Astrocyte (in vitro differentiated cells and primary cell): Measurements from ENCODE around the gene PDCD10. TPM values are rescaled to one million over a fixed set of nuclear protein-coding genes. Genes with fewer than 3 reads are reported as not detected.

ENCODE experiments used
- DNase-seq: peaks from one replicate; pipeline ENCODE4 v3.0.0-alpha.2; 2010; ENCODE audit warnings: low read depth
- FAIRE-seq: peaks from 2 replicates; lab custom pipeline; 2011; peaks lifted over from hg19 to GRCh38; lab: Jason Lieb, UNC
- H2AFZ ChIP-seq: 2 replicates; pipeline ENCODE4 v1.6.0; 2012; ENCODE audit warnings: low read depth, low read length, inconsistent platforms
- H3K27ac ChIP-seq: 2 replicates; pipeline ENCODE4 v1.5.1; 2011; ENCODE audit warnings: low read depth, low read length, inconsistent platforms
- H3K27me3 ChIP-seq: 2 replicates; pipeline ENCODE4 v1.6.0; 2011; ENCODE audit warnings: low read length, inconsistent platforms; ENCODE audit not compliant: insufficient read depth
- H3K36me3 ChIP-seq: 2 replicates; pipeline ENCODE4 v1.5.1; 2011; ENCODE audit warnings: low read length, inconsistent platforms; ENCODE audit not compliant: insufficient read depth
- H3K4me1 ChIP-seq: 2 replicates; pipeline ENCODE4 v1.5.1; 2011; ENCODE audit warnings: low read length, inconsistent platforms; ENCODE audit not compliant: insufficient read depth
- H3K4me2 ChIP-seq: 2 replicates; pipeline ENCODE4 v1.6.0; 2012; ENCODE audit warnings: low read length, inconsistent platforms
- H3K4me3 ChIP-seq: 2 replicates; pipeline ENCODE4 v1.5.1; 2011; ENCODE audit warnings: low read depth, mild to moderate bottlenecking, low read length, inconsistent platforms; ENCODE audit not compliant: insufficient read depth
- H3K79me2 ChIP-seq: 2 replicates; pipeline ENCODE4 v1.6.0; 2012; ENCODE audit warnings: mild to moderate bottlenecking, low read length, inconsistent platforms; ENCODE audit not compliant: insufficient read depth
- H3K9ac ChIP-seq: 2 replicates; pipeline ENCODE4 v1.6.0; 2012; ENCODE audit warnings: mild to moderate bottlenecking, low read length, inconsistent platforms
- H3K9me3 ChIP-seq: 2 replicates; pipeline ENCODE4 v1.5.1; 2012; ENCODE audit warnings: low read depth, mild to moderate bottlenecking, low read length, inconsistent platforms; ENCODE audit not compliant: insufficient read depth
- H4K20me1 ChIP-seq: 2 replicates; pipeline ENCODE4 v1.6.0; 2012; ENCODE audit warnings: low read length, inconsistent platforms; ENCODE audit not compliant: insufficient read depth
- H3K27ac Mint-ChIP-seq: one replicate; pipeline ENCODE4 v1.8.0; 2021; ENCODE audit warnings: mild to moderate bottlenecking, mixed read lengths; ENCODE audit not compliant: unreplicated experiment
- H3K27me3 Mint-ChIP-seq: one replicate; pipeline ENCODE4 v1.8.0; 2021; ENCODE audit warnings: low read depth, mixed read lengths; ENCODE audit not compliant: unreplicated experiment
- H3K36me3 Mint-ChIP-seq: one replicate; pipeline ENCODE4 v1.8.0; 2021; ENCODE audit warnings: low read depth, mixed read lengths; ENCODE audit not compliant: unreplicated experiment
- H3K4me1 Mint-ChIP-seq: one replicate; pipeline ENCODE4 v1.8.0; 2021; ENCODE audit warnings: low read depth, mixed read lengths; ENCODE audit not compliant: unreplicated experiment
- H3K4me3 Mint-ChIP-seq: one replicate; pipeline ENCODE4 v1.8.0; 2021; ENCODE audit warnings: mild to moderate bottlenecking, moderate library complexity, mixed read lengths; ENCODE audit not compliant: unreplicated experiment
- H3K9me3 Mint-ChIP-seq: one replicate; pipeline ENCODE4 v1.8.0; 2021; ENCODE audit warnings: mild to moderate bottlenecking, mixed read lengths; ENCODE audit not compliant: unreplicated experiment
- CTCF ChIP-seq: IDR thresholded peaks from 2 replicates; pipeline ENCODE4 v1.5.1; 2011; ENCODE audit warnings: low read depth, mild to moderate bottlenecking, inconsistent platforms, low read length, moderate library complexity; ENCODE audit not compliant: insufficient read depth
- EZH2 ChIP-seq: IDR thresholded peaks from 2 replicates; pipeline ENCODE4 v1.6.1; 2012; ENCODE audit warnings: mild to moderate bottlenecking, low read length, inconsistent platforms; ENCODE audit not compliant: insufficient read depth
- total RNA-seq: library from RNA; stranded (reverse); gene quantifications from 2 replicates; pipeline ENCODE4 v1.2.1, GENCODE V29; 2021

Gene PDCD10
- total RNA-seq, 1 donor from 2014 or later = 66.9 TPM

- Mint-ChIP-seq H3K27me3 (no peaks in the 10 kb centered on the region), H3K4me1 (no peaks in the 10 kb centered on the region), H3K36me3 (peaks cover 8% of the 10 kb centered on the region), H3K9me3 (peaks cover 3% of the 10 kb centered on the region), H3K27ac (no peak overlapping the region), H3K4me3 (no peak overlapping the region)
- H3K9me3 ChIP-seq = no peaks in the 10 kb centered on the region
- peaks cover 12% of the 10 kb centered on the region for H3K36me3 ChIP-seq
- no peak overlapping the region for H3K27ac ChIP-seq
- H3K4me2 ChIP-seq = no peak overlapping the region
- H3K79me2 ChIP-seq = peaks cover 76% of the 10 kb centered on the region
- FAIRE-seq (no peak), DNase-seq (no peak)
- H3K9ac ChIP-seq = no peak overlapping the region
- TF ChIP-seq EZH2 (no peak), CTCF (no peak)
- no peak overlapping the region for H3K4me3 ChIP-seq
- peaks cover 54% of the 10 kb centered on the region for H4K20me1 ChIP-seq
- H3K4me1 ChIP-seq = no peaks in the 10 kb centered on the region
- no peaks in the 10 kb centered on the region for H3K27me3 ChIP-seq
- no peak overlapping the region for H2AFZ ChIP-seq
Measured at GRCh38 chr3:167716920-167717319, 17.8 kb downstream of the PDCD10 start.

GRCh38 chr3:167714871-167715270 lies 19.8 kb downstream of the PDCD10 start:
- H2AFZ ChIP-seq = no peak overlapping the region
- peaks cover 15% of the 10 kb centered on the region for H3K36me3 Mint-ChIP-seq

More at GRCh38 chr3:167714871-167715270, 19.8 kb downstream of the PDCD10 start:
- DNase-seq (no peak), FAIRE-seq (no peak)
- Histone ChIP-seq H3K4me2 (no peak overlapping the region), H3K27me3 (no peaks in the 10 kb centered on the region), H3K36me3 (peaks cover 12% of the 10 kb centered on the region), H3K27ac (no peak overlapping the region), H3K79me2 (peaks cover 75% of the 10 kb centered on the region), H3K9ac (no peak overlapping the region), H3K4me3 (no peak overlapping the region), H3K9me3 (no peaks in the 10 kb centered on the region), H3K4me1 (no peaks in the 10 kb centered on the region), H4K20me1 (peaks cover 59% of the 10 kb centered on the region)
- H3K4me3 Mint-ChIP-seq = no peak overlapping the region
- H3K4me1 Mint-ChIP-seq = peaks cover 14% of the 10 kb centered on the region
- no peak overlapping the region for H3K27ac Mint-ChIP-seq
- H3K27me3 Mint-ChIP-seq = no peaks in the 10 kb centered on the region
- peaks cover 3% of the 10 kb centered on the region for H3K9me3 Mint-ChIP-seq
- no peak for TF ChIP-seq CTCF
- no peak for TF ChIP-seq EZH2
